HepG2 (cell line): ENCODE results near the gene SMAP2. TPM values are rescaled to one million over a fixed set of nuclear protein-coding genes. Genes with fewer than 3 reads are reported as not detected.

ENCODE experiments used
- FOXJ3 ChIP-seq: sonication (generic); formaldehyde crosslinking; IDR thresholded peaks from 2 replicates; pipeline ENCODE4 v1.4.0; 2020; ENCODE audit warnings: missing genetic modification reagents, mild to moderate bottlenecking, borderline replicate concordance
- HMG20A ChIP-seq: IDR thresholded peaks from 2 replicates; pipeline ENCODE4 v1.6.1; 2016; ENCODE audit warnings: borderline replicate concordance
- NR2C2 ChIP-seq: sonication (generic); formaldehyde crosslinking; IDR thresholded peaks from 2 replicates; pipeline ENCODE4 v1.4.0; 2020; ENCODE audit warnings: missing genetic modification reagents, mild to moderate bottlenecking, moderate library complexity, borderline replicate concordance
- PHF8 ChIP-seq: sonication (generic); formaldehyde crosslinking; IDR thresholded peaks from 2 replicates; pipeline ENCODE4 v1.5.0; 2020; ENCODE audit warnings: missing genetic modification reagents
- PRDM15 ChIP-seq: sonication (generic); formaldehyde crosslinking; IDR thresholded peaks from 2 replicates; pipeline ENCODE4 v1.4.0; 2020; ENCODE audit warnings: missing genetic modification reagents
- SMAD1 ChIP-seq: sonication (generic); formaldehyde crosslinking; IDR thresholded peaks from 2 replicates; pipeline ENCODE4 v1.4.0; 2020; ENCODE audit warnings: missing genetic modification reagents, low read depth, mild to moderate bottlenecking, borderline replicate concordance
- polyA plus RNA-seq, 8 experiments: library from polyadenylated mRNA; depleted of rRNA in 3 of 8; stranded (reverse) in 7 of 8; unstranded in 1 of 8; fragments of >200 nt; fragmentation: Illumina TruSeq in 4 of 8; extraction: Trizol in 4 of 8; gene quantifications; 2 replicates each; pipeline versions ENCODE4 v1.2.1 to v1.2.3, GENCODE V29; 2011 to 2016; ENCODE audit warnings: low read depth in 4 of 8, missing spikeins in 1 of 8, mixed read lengths in 1 of 8; ENCODE audit not compliant: insufficient read depth in 1 of 8
- total RNA-seq, 5 experiments: library from RNA; depleted of rRNA; stranded (reverse); fragments of >200 nt; fragmentation: Illumina TruSeq; extraction: Trizol; gene quantifications; 2 replicates each; pipeline ENCODE4 v1.2.3, GENCODE V29; 2016; ENCODE audit warnings: low read depth in 1 of 5
- TF ChIP-seq, protein P1 (sequence below): sonication (generic); formaldehyde crosslinking; IDR thresholded peaks from 2 replicates; pipeline ENCODE4 v1.9.0; 2021; ENCODE audit warnings: missing genetic modification reagents, mild to moderate bottlenecking, borderline replicate concordance
- TF ChIP-seq, protein P2 (sequence below): sonication (generic); formaldehyde crosslinking; IDR thresholded peaks from 2 replicates; pipeline ENCODE4 v1.4.0; 2020; ENCODE audit warnings: mild to moderate bottlenecking, low read depth, missing genetic modification reagents
- TF ChIP-seq, protein P3 (sequence below): sonication (generic); formaldehyde crosslinking; IDR thresholded peaks from 2 replicates; pipeline ENCODE4 v1.8.0; 2022; ENCODE audit warnings: mild to moderate bottlenecking, missing genetic modification reagents
- TF ChIP-seq, protein P4 (sequence below), 2 experiments: sonication (generic) in 1 of 2; formaldehyde crosslinking in 1 of 2; IDR thresholded peaks; 2 replicates each; pipeline versions ENCODE4 v1.6.1 to v1.9.0; 2014 to 2022; ENCODE audit warnings: antibody characterized with exemption in 1 of 2, borderline replicate concordance in 1 of 2, inconsistent platforms in 1 of 2, low read depth in 1 of 2, missing genetic modification reagents in 1 of 2

The SMAP2 gene
- total and polyA plus RNA-seq, 2 of the 13 experiments (the other 11 are each of a cell fraction or from before 2014, with no cell fraction given), result 19.0 to 22.3 TPM

DNA sequence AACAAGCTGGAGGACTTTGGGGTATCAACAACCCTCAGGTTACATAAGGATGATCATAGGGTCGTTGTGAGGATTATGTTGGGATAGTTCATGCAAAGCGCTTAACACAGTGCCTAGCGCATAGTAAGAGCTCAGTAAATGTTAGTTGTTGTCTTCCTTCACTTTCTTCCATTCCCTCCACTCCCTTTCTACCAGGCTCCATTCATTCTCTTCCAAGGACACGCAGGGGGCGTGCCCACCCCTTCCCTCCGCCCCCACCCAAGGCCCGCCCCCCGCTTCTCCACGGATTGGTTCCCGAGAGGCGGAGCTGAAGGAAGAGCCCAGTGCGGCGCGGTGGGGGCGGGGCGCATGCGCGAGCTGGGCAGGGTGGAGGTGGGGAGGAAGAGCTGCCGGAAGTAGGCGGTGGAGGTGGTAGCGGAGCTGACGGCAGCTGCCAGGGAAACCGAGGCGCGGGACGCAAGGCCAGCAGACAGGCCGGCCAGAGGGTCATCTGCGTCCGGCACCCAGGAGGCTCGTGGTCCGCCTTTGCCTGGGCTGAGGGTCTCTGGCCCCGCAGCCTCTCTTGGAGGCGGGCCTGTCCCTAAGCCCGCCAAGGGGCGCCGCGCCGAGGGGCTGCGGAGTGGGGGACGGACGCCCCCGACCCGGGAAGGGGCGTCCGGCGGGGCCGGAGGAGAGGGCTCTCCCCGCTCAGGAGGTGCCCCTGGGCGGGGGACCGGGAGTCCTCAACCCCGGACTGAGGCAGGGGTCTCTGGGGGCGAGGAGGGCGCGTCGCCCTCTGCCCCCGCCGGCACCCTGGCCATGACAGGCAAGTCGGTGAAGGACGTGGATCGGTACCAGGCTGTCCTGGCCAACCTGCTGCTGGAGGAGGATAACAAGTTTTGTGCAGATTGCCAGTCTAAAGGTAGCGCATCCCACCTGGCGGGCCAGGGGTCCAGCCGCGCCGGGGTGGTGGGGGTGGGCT, at the start of gene SMAP2 (continued):
- TF ChIP-seq, protein P1, sequence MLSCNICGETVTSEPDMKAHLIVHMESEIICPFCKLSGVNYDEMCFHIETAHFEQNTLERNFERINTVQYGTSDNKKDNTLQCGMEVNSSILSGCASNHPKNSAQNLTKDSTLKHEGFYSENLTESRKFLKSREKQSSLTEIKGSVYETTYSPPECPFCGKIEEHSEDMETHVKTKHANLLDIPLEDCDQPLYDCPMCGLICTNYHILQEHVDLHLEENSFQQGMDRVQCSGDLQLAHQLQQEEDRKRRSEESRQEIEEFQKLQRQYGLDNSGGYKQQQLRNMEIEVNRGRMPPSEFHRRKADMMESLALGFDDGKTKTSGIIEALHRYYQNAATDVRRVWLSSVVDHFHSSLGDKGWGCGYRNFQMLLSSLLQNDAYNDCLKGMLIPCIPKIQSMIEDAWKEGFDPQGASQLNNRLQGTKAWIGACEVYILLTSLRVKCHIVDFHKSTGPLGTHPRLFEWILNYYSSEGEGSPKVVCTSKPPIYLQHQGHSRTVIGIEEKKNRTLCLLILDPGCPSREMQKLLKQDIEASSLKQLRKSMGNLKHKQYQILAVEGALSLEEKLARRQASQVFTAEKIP (CRISPR knock-in tag), result no peak
- TF ChIP-seq PHF8 (CRISPR knock-in tag), result peak; percentile 57; the same call in 1 of the 2 replicates
- TF ChIP-seq, protein P2, sequence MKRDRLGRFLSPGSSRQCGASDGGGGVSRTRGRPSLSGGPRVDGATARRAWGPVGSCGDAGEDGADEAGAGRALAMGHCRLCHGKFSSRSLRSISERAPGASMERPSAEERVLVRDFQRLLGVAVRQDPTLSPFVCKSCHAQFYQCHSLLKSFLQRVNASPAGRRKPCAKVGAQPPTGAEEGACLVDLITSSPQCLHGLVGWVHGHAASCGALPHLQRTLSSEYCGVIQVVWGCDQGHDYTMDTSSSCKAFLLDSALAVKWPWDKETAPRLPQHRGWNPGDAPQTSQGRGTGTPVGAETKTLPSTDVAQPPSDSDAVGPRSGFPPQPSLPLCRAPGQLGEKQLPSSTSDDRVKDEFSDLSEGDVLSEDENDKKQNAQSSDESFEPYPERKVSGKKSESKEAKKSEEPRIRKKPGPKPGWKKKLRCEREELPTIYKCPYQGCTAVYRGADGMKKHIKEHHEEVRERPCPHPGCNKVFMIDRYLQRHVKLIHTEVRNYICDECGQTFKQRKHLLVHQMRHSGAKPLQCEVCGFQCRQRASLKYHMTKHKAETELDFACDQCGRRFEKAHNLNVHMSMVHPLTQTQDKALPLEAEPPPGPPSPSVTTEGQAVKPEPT (CRISPR knock-in tag), result no peak
- TF ChIP-seq FOXJ3 (CRISPR knock-in tag), result no peak
- TF ChIP-seq NR2C2 (CRISPR knock-in tag), result no peak; the same call in 1 of the 2 replicates
- TF ChIP-seq, protein P3, sequence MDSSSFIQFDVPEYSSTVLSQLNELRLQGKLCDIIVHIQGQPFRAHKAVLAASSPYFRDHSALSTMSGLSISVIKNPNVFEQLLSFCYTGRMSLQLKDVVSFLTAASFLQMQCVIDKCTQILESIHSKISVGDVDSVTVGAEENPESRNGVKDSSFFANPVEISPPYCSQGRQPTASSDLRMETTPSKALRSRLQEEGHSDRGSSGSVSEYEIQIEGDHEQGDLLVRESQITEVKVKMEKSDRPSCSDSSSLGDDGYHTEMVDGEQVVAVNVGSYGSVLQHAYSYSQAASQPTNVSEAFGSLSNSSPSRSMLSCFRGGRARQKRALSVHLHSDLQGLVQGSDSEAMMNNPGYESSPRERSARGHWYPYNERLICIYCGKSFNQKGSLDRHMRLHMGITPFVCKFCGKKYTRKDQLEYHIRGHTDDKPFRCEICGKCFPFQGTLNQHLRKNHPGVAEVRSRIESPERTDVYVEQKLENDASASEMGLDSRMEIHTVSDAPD (CRISPR knock-in tag), result no peak
- 0 out of 2 replicates have a peak, but pooled peaks have one; percentile 12 for TF ChIP-seq SMAD1
- no peak for TF ChIP-seq HMG20A (CRISPR knock-in tag)
- TF ChIP-seq, protein P4, sequence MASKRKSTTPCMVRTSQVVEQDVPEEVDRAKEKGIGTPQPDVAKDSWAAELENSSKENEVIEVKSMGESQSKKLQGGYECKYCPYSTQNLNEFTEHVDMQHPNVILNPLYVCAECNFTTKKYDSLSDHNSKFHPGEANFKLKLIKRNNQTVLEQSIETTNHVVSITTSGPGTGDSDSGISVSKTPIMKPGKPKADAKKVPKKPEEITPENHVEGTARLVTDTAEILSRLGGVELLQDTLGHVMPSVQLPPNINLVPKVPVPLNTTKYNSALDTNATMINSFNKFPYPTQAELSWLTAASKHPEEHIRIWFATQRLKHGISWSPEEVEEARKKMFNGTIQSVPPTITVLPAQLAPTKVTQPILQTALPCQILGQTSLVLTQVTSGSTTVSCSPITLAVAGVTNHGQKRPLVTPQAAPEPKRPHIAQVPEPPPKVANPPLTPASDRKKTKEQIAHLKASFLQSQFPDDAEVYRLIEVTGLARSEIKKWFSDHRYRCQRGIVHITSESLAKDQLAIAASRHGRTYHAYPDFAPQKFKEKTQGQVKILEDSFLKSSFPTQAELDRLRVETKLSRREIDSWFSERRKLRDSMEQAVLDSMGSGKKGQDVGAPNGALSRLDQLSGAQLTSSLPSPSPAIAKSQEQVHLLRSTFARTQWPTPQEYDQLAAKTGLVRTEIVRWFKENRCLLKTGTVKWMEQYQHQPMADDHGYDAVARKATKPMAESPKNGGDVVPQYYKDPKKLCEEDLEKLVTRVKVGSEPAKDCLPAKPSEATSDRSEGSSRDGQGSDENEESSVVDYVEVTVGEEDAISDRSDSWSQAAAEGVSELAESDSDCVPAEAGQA (IDR thresholded peaks at IDR 0.05; ENCODE audit: low read depth), result no peak
- TF ChIP-seq, protein P4 (CRISPR knock-in tag; IDR thresholded peaks at IDR 0.05; ENCODE audit: borderline replicate concordance), result no peak
- peak; percentile 22; the same call in 1 of the 2 replicates for TF ChIP-seq PRDM15 (CRISPR knock-in tag)
